H1 (cell line): ENCODE results near the gene KMT5C. TPM values are rescaled to one million over a fixed set of nuclear protein-coding genes. Genes with fewer than 3 reads are reported as not detected.

Source experiments
- CTCF ChIA-PET: fragments of 300-600 bp; sonication (Branson Sonifier 250); formaldehyde crosslinking; loops from one replicate; lab custom pipeline; 2021; ENCODE audit not compliant: partially characterized antibody; lab: Charles Lee
- POLR2A ChIA-PET: fragments of 300-600 bp; sonication (Branson Sonifier 250); formaldehyde crosslinking; loops from one replicate; lab custom pipeline; 2021; ENCODE audit warnings: inconsistent platforms; ENCODE audit not compliant: partially characterized antibody; lab: Charles Lee
- DNase-seq, 2 experiments: peaks; one replicate each; pipeline versions ENCODE4 v3.0.0 to v3.0.0-alpha.2; 2010 to 2022; ENCODE audit warnings: low spot score in 2 of 2, low read depth in 1 of 2, mixed read lengths in 1 of 2
- FAIRE-seq: peaks from 2 replicates; lab custom pipeline; 2011; peaks lifted over from hg19 to GRCh38; lab: Jason Lieb, UNC
- H2AFZ ChIP-seq: 2 replicates; pipeline ENCODE4 v1.8.1; 2012; ENCODE audit warnings: low read length, inconsistent platforms
- H2AK5ac ChIP-seq: 2 replicates; pipeline ENCODE4 v1.6.1; 2013; ENCODE audit warnings: low read depth, low read length
- H2BK120ac ChIP-seq: replicated peaks from 2 replicates; pipeline ENCODE3; 2013; ENCODE audit warnings: low read depth, low read length, inconsistent platforms
- H2BK12ac ChIP-seq: 2 replicates; pipeline ENCODE4 v1.6.1; 2013; ENCODE audit warnings: low read depth, low read length
- H2BK15ac ChIP-seq: 2 replicates; pipeline ENCODE4 v1.6.1; 2013; ENCODE audit warnings: low read length
- H2BK20ac ChIP-seq: 2 replicates; pipeline ENCODE4 v1.6.1; 2013; ENCODE audit warnings: low read length
- H2BK5ac ChIP-seq: 2 replicates; pipeline ENCODE4 v1.6.1; 2013; ENCODE audit warnings: low read depth, low read length
- H3K14ac ChIP-seq: 2 replicates; pipeline ENCODE4 v1.6.1; 2013; ENCODE audit warnings: inconsistent platforms; ENCODE audit not compliant: insufficient read length
- H3K18ac ChIP-seq: 2 replicates; pipeline ENCODE4 v1.6.1; 2013; ENCODE audit warnings: low read length; ENCODE audit errors: extremely low read depth
- H3K23ac ChIP-seq: 2 replicates; pipeline ENCODE4 v1.6.1; 2013; ENCODE audit warnings: inconsistent platforms; ENCODE audit not compliant: insufficient read length
- H3K23me2 ChIP-seq: 2 replicates; pipeline ENCODE4 v1.6.1; 2013; ENCODE audit warnings: low read depth, low read length
- H3K27ac ChIP-seq: 2 replicates; pipeline ENCODE4 v1.6.1; 2011; ENCODE audit warnings: low read depth, low read length, inconsistent platforms
- H3K27me3 ChIP-seq, 4 experiments: replicated peaks in 1 of 4; 1 replicate in 1 of 4; 2 replicates in 3 of 4; pipeline versions ENCODE4 v1.6.1 to v1.8.1; 2011 to 2013; ENCODE audit warnings: low read length in 3 of 4, mild to moderate bottlenecking in 3 of 4, inconsistent platforms in 2 of 4, mixed read lengths in 2 of 4, moderate library complexity in 1 of 4; ENCODE audit not compliant: control insufficient read depth in 3 of 4, insufficient read depth in 3 of 4; ENCODE audit errors: extremely low read depth in 1 of 4
- H3K36me3 ChIP-seq, 4 experiments: 2 replicates each; pipeline versions ENCODE4 v1.6.1 to v1.8.1; 2011 to 2013; ENCODE audit warnings: mild to moderate bottlenecking in 4 of 4, low read length in 3 of 4, moderate library complexity in 2 of 4, control low read depth in 1 of 4, inconsistent platforms in 1 of 4; ENCODE audit not compliant: insufficient read depth in 4 of 4, control insufficient read depth in 2 of 4
- H3K4ac ChIP-seq: replicated peaks from 2 replicates; pipeline ENCODE3; 2013; ENCODE audit warnings: low read length, low read depth, mixed read lengths, inconsistent platforms; ENCODE audit not compliant: insufficient read length
- H3K4me1 ChIP-seq, 4 experiments: replicated peaks in 1 of 4; 1 replicate in 1 of 4; 2 replicates in 3 of 4; pipeline versions ENCODE4 v1.6.1 to v1.8.1; 2011 to 2013; ENCODE audit warnings: low read length in 3 of 4, inconsistent platforms in 2 of 4, mixed read lengths in 1 of 4; ENCODE audit not compliant: insufficient read depth in 4 of 4, control insufficient read depth in 3 of 4
- H3K4me2 ChIP-seq, 2 experiments: 2 replicates each; pipeline versions ENCODE4 v1.6.1 to v1.8.1; 2011 to 2013; ENCODE audit warnings: low read depth in 2 of 2, low read length in 2 of 2, control low read depth in 1 of 2, inconsistent platforms in 1 of 2, mild to moderate bottlenecking in 1 of 2; ENCODE audit not compliant: insufficient read depth in 1 of 2
- H3K4me3 ChIP-seq, 4 experiments: fragments of 200-600, 300-600 bp in 1 of 4; sonication (generic), shearing (Covaris generic), sonication (Bioruptor Twin) in 1 of 4; 2 replicates each; pipeline versions ENCODE4 v1.5.1 to v1.8.1; 2011 to 2016; ENCODE audit warnings: low read length in 4 of 4, low read depth in 3 of 4, control low read depth in 2 of 4, inconsistent platforms in 2 of 4, mild to moderate bottlenecking in 2 of 4, mixed read lengths in 1 of 4, moderate library complexity in 1 of 4; ENCODE audit not compliant: insufficient read depth in 2 of 4; ENCODE audit errors: extremely low read depth in 1 of 4
- H3K56ac ChIP-seq: replicated peaks from 2 replicates; pipeline ENCODE3; 2013; ENCODE audit warnings: low read depth, mild to moderate bottlenecking, mixed read lengths, low read length, inconsistent platforms; ENCODE audit not compliant: insufficient read length
- H3K79me1 ChIP-seq: 2 replicates; pipeline ENCODE4 v1.6.1; 2013; ENCODE audit warnings: low read depth, low read length, control low read depth
- H3K79me2 ChIP-seq, 2 experiments: 2 replicates each; pipeline versions ENCODE4 v1.6.1 to v1.8.1; 2012 to 2013; ENCODE audit warnings: low read length in 2 of 2, mild to moderate bottlenecking in 2 of 2, inconsistent platforms in 1 of 2; ENCODE audit not compliant: insufficient read depth in 2 of 2, control insufficient read depth in 1 of 2
- H3K9ac ChIP-seq, 4 experiments: replicated peaks in 1 of 4; 1 replicate in 1 of 4; 2 replicates in 3 of 4; pipeline versions ENCODE4 v1.6.1 to v1.8.1; 2011 to 2013; ENCODE audit warnings: low read depth in 3 of 4, low read length in 3 of 4, control low read depth in 2 of 4, mild to moderate bottlenecking in 2 of 4, moderate library complexity in 2 of 4, inconsistent platforms in 1 of 4; ENCODE audit errors: extremely low read depth in 1 of 4
- H3K9me3 ChIP-seq, 2 experiments: 2 replicates each; pipeline versions ENCODE4 v1.6.1 to v1.8.1; 2012 to 2013; ENCODE audit warnings: mild to moderate bottlenecking in 2 of 2, moderate library complexity in 2 of 2, control low read depth in 1 of 2, inconsistent platforms in 1 of 2, low read depth in 1 of 2, low read length in 1 of 2, mixed read lengths in 1 of 2; ENCODE audit not compliant: insufficient read depth in 2 of 2
- H4K20me1 ChIP-seq, 2 experiments: replicated peaks in 1 of 2; 2 replicates each; pipeline versions ENCODE3 to v1.8.1; 2011 to 2013; ENCODE audit warnings: inconsistent platforms in 2 of 2, low read length in 2 of 2, mild to moderate bottlenecking in 1 of 2; ENCODE audit not compliant: insufficient read depth in 2 of 2, control insufficient read depth in 1 of 2
- H4K5ac ChIP-seq: 2 replicates; pipeline ENCODE4 v1.6.1; 2013; ENCODE audit warnings: low read length, low read depth, mixed read lengths, inconsistent platforms; ENCODE audit not compliant: insufficient read length
- H4K8ac ChIP-seq: 2 replicates; pipeline ENCODE4 v1.8.0; 2013; ENCODE audit warnings: mild to moderate bottlenecking, moderate library complexity, low read length, inconsistent platforms; ENCODE audit not compliant: insufficient read depth; ENCODE audit errors: extremely low read depth
- H4K91ac ChIP-seq: replicated peaks from 2 replicates; pipeline ENCODE3; 2013; ENCODE audit warnings: low read length, mixed read lengths, inconsistent platforms; ENCODE audit not compliant: insufficient read length
- ASH2L ChIP-seq: fragments of 200-600, 300-600 bp; sonication (generic); IDR thresholded peaks from one replicate; pipeline ENCODE4 v1.7.1; 2017; ENCODE audit warnings: low read length
- EZH2 ChIP-seq: fragments of 200-600 bp; sonication (generic); IDR thresholded peaks from 2 replicates; pipeline ENCODE4 v1.7.1; 2012; ENCODE audit warnings: low read depth, mild to moderate bottlenecking, moderate library complexity, low read length, inconsistent platforms; ENCODE audit not compliant: severe bottlenecking
- WGBS, 2 experiments: shearing (Covaris generic) in 1 of 2; methylation state at CpG; one replicate each; pipeline versions ENCODE4 v1.1.6 to v1.1.7; 2013 to 2015; ENCODE audit warnings: low lambda C conversion rate in 2 of 2, mixed read lengths in 2 of 2, inconsistent platforms in 1 of 2, low coverage in 1 of 2, missing lambda C conversion rate in 1 of 2; ENCODE audit not compliant: insufficient replicate concordance in 2 of 2, insufficient coverage in 1 of 2, insufficient read length in 1 of 2; ENCODE audit errors: extremely low coverage in 1 of 2, missing lambda C conversion rate in 1 of 2; 5-methylcytosine and 5-hydroxymethylcytosine counted together
- polyA plus RNA-seq, 7 experiments: library from polyadenylated mRNA; depleted of rRNA in 3 of 7; stranded (reverse) in 5 of 7; unstranded in 2 of 7; fragments of >200 nt in 5 of 7; fragments of 200-250 nt in 2 of 7; gene quantifications; 1 replicate in 5 of 7; 2 replicates in 1 of 7; 4 replicates in 1 of 7; pipeline versions ENCODE4 v1.2.1 to v1.2.3, GENCODE V29; 2011 to 2013; ENCODE audit warnings: missing spikeins in 2 of 7, mixed read lengths in 2 of 7
- total RNA-seq: library from RNA; stranded (reverse); fragmentation: NEBNext Ultra II Directional; extraction: Animal tissue kit (Norgen Biotek cat#: 25700); gene quantifications from 2 replicates; pipeline ENCODE4 v1.2.1, GENCODE V29; 2021

Gene KMT5C
- total and polyA plus RNA-seq, 2 of the 8 experiments (the other 6 are each of a cell fraction or from before 2014, with no cell fraction given): 24.9 to 31.5 TPM

DNA sequence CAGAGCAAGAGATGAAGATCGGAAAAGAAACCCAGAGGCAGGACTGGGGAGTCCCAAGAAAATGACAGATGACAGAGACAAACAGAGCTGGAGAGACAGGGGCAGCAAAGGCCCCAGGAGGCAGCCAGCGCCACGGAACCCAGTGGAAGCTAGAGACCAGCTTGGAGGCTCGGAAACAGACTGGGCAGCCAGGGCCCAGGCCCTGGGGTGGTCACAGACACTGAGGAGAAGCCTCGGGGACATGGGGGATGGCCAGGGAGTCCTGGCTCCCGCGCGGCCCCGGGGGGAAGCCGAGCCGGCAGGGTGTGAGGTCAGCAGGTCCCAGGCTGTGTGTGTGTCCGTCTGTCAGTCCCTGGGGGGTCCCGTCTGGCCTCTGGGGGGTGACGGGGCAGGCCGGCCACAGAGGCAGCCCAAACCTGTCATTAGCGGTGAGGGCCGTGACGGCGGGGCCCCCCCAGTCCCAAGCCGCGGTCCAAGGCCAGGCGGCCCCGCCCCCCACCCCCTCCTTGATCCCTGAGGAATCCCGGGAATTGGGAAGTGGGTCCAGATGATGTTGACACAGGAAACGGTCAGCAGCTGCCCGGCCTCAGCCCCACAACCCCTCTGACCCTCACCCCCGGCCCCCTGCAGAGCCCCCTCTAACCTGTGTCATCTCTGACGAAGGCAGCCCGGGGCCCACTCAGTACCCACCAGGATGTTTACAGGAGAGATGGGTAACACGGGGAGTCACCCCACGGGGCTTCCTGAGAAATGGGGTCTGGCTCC is 34.5 kb downstream of the KMT5C start:
- H2AK5ac ChIP-seq: no peak overlapping the region
- FAIRE-seq (no peak), DNase-seq (no peak)
- no peaks in the 10 kb centered on the region for H3K79me2 ChIP-seq
- H2BK120ac ChIP-seq: no peak overlapping the region
- H3K79me1 ChIP-seq: no peaks in the 10 kb centered on the region
- peaks cover 25% of the 10 kb centered on the region for H3K23me2 ChIP-seq
- peaks cover 5 to 55% (median 39%) of the 10 kb centered on the region in 4 experiments for H3K4me1 ChIP-seq
- no peak overlapping the region for H3K4ac ChIP-seq
- peaks cover 0 to 2% of the 10 kb centered on the region in 2 experiments for H4K20me1 ChIP-seq
- H4K8ac ChIP-seq: no peak overlapping the region; the same call in 1 of the 2 replicates
- H3K27ac ChIP-seq: no peak overlapping the region
- ChIA-PET POLR2A (interaction anchor here (0.7 to 7.1 kb wide), 8 partner anchors 9 to 60 kb away, joined by 3 to 58 read pairs (median 6); partner anchors contain the start of genes KMT5C, TMEM238 and UBE2S), CTCF (interaction anchor here (1.5 kb wide), 1 partner anchor 73 kb away, joined by 3 read pairs; no protein-coding TSS in a partner anchor)
- no peak overlapping the region for H2BK15ac ChIP-seq
- no peak overlapping the region for H3K14ac ChIP-seq
- H3K4me2 ChIP-seq: peak overlapping the region; percentile 39 to 56; a peak in 3 of 4 replicates
- H3K23ac ChIP-seq: no peak overlapping the region
- peak overlapping the region; percentile 71 for H3K18ac ChIP-seq
- no peaks in the 10 kb centered on the region for H3K36me3 ChIP-seq
- H2BK20ac ChIP-seq: no peak overlapping the region
- 19% methylated on average over 16 of the region's 31 CpGs; no CpG with 5 or more reads in 1 of the 2 experiments for WGBS, 2 experiments
- no peak overlapping the region for H4K91ac ChIP-seq
- H2BK12ac ChIP-seq: 0 out of 2 replicates have a peak overlapping the region, but pooled peaks have one; percentile 39
- no peaks in the 10 kb centered on the region for H3K9me3 ChIP-seq
- no peak overlapping the region for H4K5ac ChIP-seq
- peak overlapping the region; percentile 52; the same call in 1 of the 2 replicates for H2BK5ac ChIP-seq
- H3K4me3 ChIP-seq: peak overlapping the region in 2 of 4 experiments; percentile 10 to 42; a peak in 3 of 8 replicates
- no peak overlapping the region for H2AFZ ChIP-seq
- no peak overlapping the region for H3K56ac ChIP-seq
- TF ChIP-seq EZH2: peak; percentile 24
- TF ChIP-seq ASH2L: no peak
- no peak overlapping the region for H3K9ac ChIP-seq
- peaks cover 16 to 46% (median 37%) of the 10 kb centered on the region in 4 experiments for H3K27me3 ChIP-seq
